Kidney (tissue), 14 donors: Measurements from ENCODE around the gene RBM26. TPM values are rescaled to one million over a fixed set of nuclear protein-coding genes. Genes with fewer than 3 reads are reported as not detected.

Experiments used
- DNase-seq, 5 donors: peaks; one replicate each; pipeline ENCODE4 v3.0.0-alpha.2; 2013 to 2020
- FAIRE-seq: peaks from 2 replicates; lab custom pipeline; 2012; peaks lifted over from hg19 to GRCh38; lab: Jason Lieb, UNC
- H3K27ac ChIP-seq, 2 donors: one replicate each; pipeline ENCODE4 v1.7.0; 2013; ENCODE audit warnings: low read depth in 2 of 2, low read length in 2 of 2, inconsistent platforms in 1 of 2
- H3K27me3 ChIP-seq: one replicate; pipeline ENCODE4 v1.7.1; 2013; ENCODE audit warnings: low read length, inconsistent platforms; ENCODE audit not compliant: control insufficient read depth, insufficient read depth
- H3K36me3 ChIP-seq, 3 donors: one replicate each; pipeline versions ENCODE4 v1.7.0 to v1.7.1; 2013; ENCODE audit warnings: low read length in 3 of 3, control low read depth in 1 of 3, inconsistent platforms in 1 of 3; ENCODE audit not compliant: insufficient read depth in 3 of 3, control insufficient read depth in 2 of 3
- H3K4me1 ChIP-seq, 3 donors: one replicate each; pipeline versions ENCODE4 v1.7.0 to v1.7.1; 2013; ENCODE audit warnings: low read length in 3 of 3, inconsistent platforms in 1 of 3, low read depth in 1 of 3; ENCODE audit not compliant: control insufficient read depth in 2 of 3, insufficient read depth in 2 of 3
- H3K4me3 ChIP-seq, 3 donors: one replicate each; pipeline versions ENCODE4 v1.7.0 to v1.8.1; 2013; ENCODE audit warnings: low read length in 3 of 3, control low read depth in 1 of 3, inconsistent platforms in 1 of 3
- H3K9ac ChIP-seq, 3 donors: one replicate each; pipeline versions ENCODE4 v1.7.0 to v1.7.1; 2013; ENCODE audit warnings: low read length in 3 of 3, control low read depth in 1 of 3, inconsistent platforms in 1 of 3
- H3K9me3 ChIP-seq, 3 donors: one replicate each; pipeline versions ENCODE4 v1.7.0 to v1.7.1; 2013; ENCODE audit warnings: low read length in 3 of 3, control low read depth in 1 of 3, inconsistent platforms in 1 of 3; ENCODE audit not compliant: control insufficient read depth in 2 of 3, insufficient read depth in 1 of 3
- intact Hi-C: fragments of 100-400 bp; cut with DNase I; formaldehyde crosslinking; loops from one replicate; pipeline ENCODE4 v1.11.1; 2022
- polyA plus RNA-seq: library from polyadenylated mRNA; stranded (reverse); fragments of 350-450 nt; fragmentation: Illumina TruSeq; extraction: RNeasy Lipid Tissue Mini Kit (QIAGEN cat#74804); gene quantifications from one replicate; pipeline ENCODE4 v1.2.3, GENCODE V29; 2014; ENCODE audit warnings: low read depth, low replicate concordance; ENCODE audit not compliant: insufficient read depth
- total RNA-seq: library from RNA; stranded (reverse); fragmentation: NEBNext Ultra II Directional; extraction: Animal tissue kit (Norgen Biotek cat#: 25700); gene quantifications from one replicate; pipeline ENCODE4 v1.2.1, GENCODE V29; 2021
- TF ChIP-seq, protein P1 (sequence below): IDR thresholded peaks from 3 replicates; pipeline ENCODE4 v1.5.1; 2012; ENCODE audit warnings: mild to moderate bottlenecking, moderate library complexity, borderline replicate concordance; ENCODE audit not compliant: insufficient read depth; ENCODE audit errors: extremely low read depth
- donor health status: control.
- donor health status: control.
- donor health status: control.
- donor health status: control.
- donor health status: control.
- donor health status: DM: yes; HTN: yes; CAD: no.
- donor health status: Normal renal cell carcinoma (clear cell type).

The RBM26 gene
- total and polyA plus RNA-seq, 2 donors from 2014 or later, result 14.5 to 39.2 TPM

DNA sequence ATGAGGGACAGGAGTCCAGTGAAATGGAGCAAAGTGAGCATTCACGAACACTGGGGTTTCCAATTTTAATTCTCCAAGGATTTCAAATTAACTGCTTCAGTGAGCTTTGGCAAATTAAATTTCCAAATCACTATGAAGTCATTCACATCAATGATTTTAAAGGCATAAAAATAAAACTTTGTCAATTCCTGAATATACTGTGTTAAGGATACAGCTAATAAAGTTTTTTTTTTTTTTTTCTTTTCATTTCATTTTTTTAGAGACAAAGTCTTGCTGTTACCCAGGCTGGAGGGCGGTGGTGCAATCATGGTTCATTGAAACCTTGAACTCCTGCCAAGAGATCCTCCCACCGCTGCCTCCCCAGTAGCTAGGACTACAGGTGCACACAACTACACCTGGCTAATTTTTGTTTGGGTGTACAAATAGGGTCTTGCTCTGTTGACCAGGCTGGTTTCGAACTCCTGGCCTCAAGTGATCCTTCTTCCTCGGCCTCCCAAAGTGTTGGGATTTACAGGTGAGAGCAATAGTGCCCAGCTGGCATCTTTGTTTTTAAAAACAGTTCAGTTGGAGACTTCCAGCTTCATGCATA, 21.9 kb downstream of the RBM26 start:
- Histone ChIP-seq H3K9me3 (no peaks in the 10 kb centered on the region), H3K9ac (no peak overlapping the region), H3K4me3 (no peak overlapping the region), H3K27me3 (no peaks in the 10 kb centered on the region), H3K27ac (no peak overlapping the region), H3K36me3 (no peaks in the 10 kb centered on the region), H3K4me1 (peaks cover 0 to 4% (median 0%) of the 10 kb centered on the region in 3 donors)
- DNase-seq, result no peak
- FAIRE-seq, result no peak
- TF ChIP-seq, protein P1, sequence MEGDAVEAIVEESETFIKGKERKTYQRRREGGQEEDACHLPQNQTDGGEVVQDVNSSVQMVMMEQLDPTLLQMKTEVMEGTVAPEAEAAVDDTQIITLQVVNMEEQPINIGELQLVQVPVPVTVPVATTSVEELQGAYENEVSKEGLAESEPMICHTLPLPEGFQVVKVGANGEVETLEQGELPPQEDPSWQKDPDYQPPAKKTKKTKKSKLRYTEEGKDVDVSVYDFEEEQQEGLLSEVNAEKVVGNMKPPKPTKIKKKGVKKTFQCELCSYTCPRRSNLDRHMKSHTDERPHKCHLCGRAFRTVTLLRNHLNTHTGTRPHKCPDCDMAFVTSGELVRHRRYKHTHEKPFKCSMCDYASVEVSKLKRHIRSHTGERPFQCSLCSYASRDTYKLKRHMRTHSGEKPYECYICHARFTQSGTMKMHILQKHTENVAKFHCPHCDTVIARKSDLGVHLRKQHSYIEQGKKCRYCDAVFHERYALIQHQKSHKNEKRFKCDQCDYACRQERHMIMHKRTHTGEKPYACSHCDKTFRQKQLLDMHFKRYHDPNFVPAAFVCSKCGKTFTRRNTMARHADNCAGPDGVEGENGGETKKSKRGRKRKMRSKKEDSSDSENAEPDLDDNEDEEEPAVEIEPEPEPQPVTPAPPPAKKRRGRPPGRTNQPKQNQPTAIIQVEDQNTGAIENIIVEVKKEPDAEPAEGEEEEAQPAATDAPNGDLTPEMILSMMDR, result no peak
- intact Hi-C loops, result no loop called here

DNA sequence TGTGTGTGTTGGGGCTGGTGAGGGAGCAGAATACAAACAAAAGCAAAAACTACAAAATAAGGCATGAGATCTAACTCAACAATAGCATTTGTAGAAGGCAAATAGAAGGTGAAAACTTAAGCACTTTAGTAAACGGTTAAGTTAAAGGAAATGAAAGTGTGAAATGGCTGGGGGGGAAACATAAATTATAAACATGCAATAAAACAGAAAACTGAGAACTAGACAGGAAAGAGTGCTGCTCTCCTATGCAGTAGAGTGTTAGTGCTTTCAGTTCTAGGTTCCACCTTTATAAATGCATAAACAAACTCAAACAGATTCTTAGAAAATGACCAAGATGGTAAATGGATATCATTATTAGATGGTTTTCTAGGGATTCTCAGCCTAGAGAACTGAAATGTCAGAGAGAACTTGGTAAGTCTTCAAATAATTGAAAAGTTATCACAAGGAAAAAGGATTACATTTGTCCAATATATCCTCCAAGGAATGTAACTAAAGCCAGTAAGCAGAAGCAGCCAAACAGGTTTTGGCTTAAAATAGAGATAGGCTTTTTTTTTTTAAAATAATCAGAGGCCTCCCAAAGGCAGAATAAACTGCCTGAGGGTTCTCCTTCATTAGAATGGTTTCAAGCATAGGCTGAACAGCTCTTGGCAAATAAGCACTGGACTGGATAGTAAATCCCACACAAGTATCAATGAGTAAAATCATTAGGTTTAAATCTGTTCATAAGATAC, 23.3 kb downstream of the RBM26 start:
- Histone ChIP-seq H3K27me3 (no peaks in the 10 kb centered on the region), H3K27ac (no peak overlapping the region), H3K4me3 (no peak overlapping the region), H3K9me3 (no peaks in the 10 kb centered on the region), H3K36me3 (peaks cover 0 to 2% (median 0%) of the 10 kb centered on the region in 3 donors), H3K4me1 (peaks cover 0 to 4% (median 0%) of the 10 kb centered on the region in 3 donors), H3K9ac (no peak overlapping the region)
- no peak for DNase-seq
- TF ChIP-seq, protein P1, result no peak
- intact Hi-C loops, result no loop called here
- FAIRE-seq, result no peak

DNA sequence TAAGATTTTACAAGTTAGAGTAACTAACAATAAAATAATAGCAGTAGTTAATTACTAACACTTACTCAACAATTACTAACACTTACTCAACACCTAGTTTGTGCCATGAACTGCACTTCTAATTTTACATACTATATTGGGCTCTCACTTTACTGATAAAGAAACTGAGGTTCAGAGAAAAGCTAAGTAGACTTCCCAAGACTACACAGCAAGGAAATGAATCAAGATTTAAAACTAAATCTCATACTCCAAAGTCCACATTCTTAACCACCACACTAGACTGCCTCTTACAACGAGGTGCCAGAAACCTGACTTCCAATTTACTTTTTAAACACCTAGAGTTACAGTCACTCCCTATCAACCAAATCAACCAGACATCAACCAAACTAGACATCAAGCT, 25.1 kb downstream of the RBM26 start:
- no peak overlapping the region for H3K9ac ChIP-seq
- no peaks in the 10 kb centered on the region for H3K9me3 ChIP-seq
- peaks cover 0 to 4% (median 0%) of the 10 kb centered on the region in 3 donors for H3K4me1 ChIP-seq
- H3K27me3 ChIP-seq, result no peaks in the 10 kb centered on the region
- FAIRE-seq (peak; percentile 32), DNase-seq (no peak)
- H3K4me3 ChIP-seq, result no peak overlapping the region
- H3K27ac ChIP-seq, result no peak overlapping the region
- TF ChIP-seq, protein P1, result no peak
- peaks cover 4 to 10% (median 4%) of the 10 kb centered on the region in 3 donors for H3K36me3 ChIP-seq
- intact Hi-C loops, result no loop called here
